Mesendoderm (in vitro differentiated cells): ENCODE results near the gene CSRP3.

Source experiments
- DNase-seq: peaks from one replicate; pipeline ENCODE4 v3.0.0; 2013
- H2AK5ac ChIP-seq: 2 replicates; pipeline ENCODE4 v1.6.1; 2013; ENCODE audit warnings: low read length, inconsistent platforms
- H2BK120ac ChIP-seq: 2 replicates; pipeline ENCODE4 v1.6.1; 2013; ENCODE audit warnings: low read depth, mild to moderate bottlenecking, low read length, moderate library complexity, mixed read lengths
- H2BK15ac ChIP-seq: replicated peaks from 2 replicates; pipeline ENCODE4 v1.6.1; 2013; ENCODE audit warnings: low read depth, mild to moderate bottlenecking, moderate library complexity
- H2BK5ac ChIP-seq: 2 replicates; pipeline ENCODE4 v1.6.1; 2013; ENCODE audit warnings: low read length, inconsistent platforms
- H3K18ac ChIP-seq: 2 replicates; pipeline ENCODE4 v1.6.1; 2013; ENCODE audit warnings: mild to moderate bottlenecking, low read length, mixed read lengths
- H3K23ac ChIP-seq: one replicate; pipeline ENCODE4 v1.6.1; 2013; ENCODE audit warnings: low read length
- H3K27ac ChIP-seq: 2 replicates; pipeline ENCODE4 v1.5.1; 2013; ENCODE audit warnings: low read depth, mild to moderate bottlenecking, inconsistent platforms, low read length, moderate library complexity
- H3K27me3 ChIP-seq: 2 replicates; pipeline ENCODE4 v1.6.1; 2013; ENCODE audit warnings: low read length, control low read depth, mild to moderate bottlenecking, inconsistent platforms; ENCODE audit not compliant: insufficient read depth, poor library complexity
- H3K36me3 ChIP-seq: 2 replicates; pipeline ENCODE4 v1.6.1; 2013; ENCODE audit warnings: low read length, inconsistent platforms; ENCODE audit not compliant: control insufficient read depth, insufficient read depth
- H3K4ac ChIP-seq: one replicate; pipeline ENCODE4 v1.6.1; 2013; ENCODE audit warnings: low read depth, mild to moderate bottlenecking, low read length, moderate library complexity
- H3K4me1 ChIP-seq: 2 replicates; pipeline ENCODE4 v1.6.1; 2013; ENCODE audit warnings: low read depth, low read length, inconsistent platforms; ENCODE audit not compliant: control insufficient read depth
- H3K4me2 ChIP-seq: 2 replicates; pipeline ENCODE4 v1.6.1; 2013; ENCODE audit warnings: low read length
- H3K4me3 ChIP-seq: 2 replicates; pipeline ENCODE4 v1.5.1; 2013; ENCODE audit warnings: mild to moderate bottlenecking, low read length
- H3K56ac ChIP-seq: one replicate; pipeline ENCODE4 v1.6.1; 2013; ENCODE audit warnings: low read length
- H3K79me1 ChIP-seq: 2 replicates; pipeline ENCODE4 v1.6.1; 2013; ENCODE audit warnings: low read length, inconsistent platforms
- H3K79me2 ChIP-seq: 2 replicates; pipeline ENCODE4 v1.6.1; 2013; ENCODE audit warnings: mild to moderate bottlenecking, low read length; ENCODE audit not compliant: control insufficient read depth, insufficient read depth
- H3K9ac ChIP-seq: 2 replicates; pipeline ENCODE4 v1.6.1; 2013; ENCODE audit warnings: low read length, inconsistent platforms
- H4K5ac ChIP-seq: one replicate; pipeline ENCODE4 v1.6.1; 2013; ENCODE audit warnings: low read length
- H4K8ac ChIP-seq: one replicate; pipeline ENCODE4 v1.6.1; 2013; ENCODE audit warnings: low read depth, mild to moderate bottlenecking, control low read depth, low read length, moderate library complexity
- WGBS: extraction: QIAGEN DNeasy Blood & Tissue Kit; methylation state at CpG from one replicate; pipeline ENCODE4 v1.1.7; 2013; ENCODE audit warnings: low lambda C conversion rate, missing lambda C conversion rate; ENCODE audit not compliant: insufficient coverage; ENCODE audit errors: extremely low coverage; 5-methylcytosine and 5-hydroxymethylcytosine counted together

Gene CSRP3

DNA sequence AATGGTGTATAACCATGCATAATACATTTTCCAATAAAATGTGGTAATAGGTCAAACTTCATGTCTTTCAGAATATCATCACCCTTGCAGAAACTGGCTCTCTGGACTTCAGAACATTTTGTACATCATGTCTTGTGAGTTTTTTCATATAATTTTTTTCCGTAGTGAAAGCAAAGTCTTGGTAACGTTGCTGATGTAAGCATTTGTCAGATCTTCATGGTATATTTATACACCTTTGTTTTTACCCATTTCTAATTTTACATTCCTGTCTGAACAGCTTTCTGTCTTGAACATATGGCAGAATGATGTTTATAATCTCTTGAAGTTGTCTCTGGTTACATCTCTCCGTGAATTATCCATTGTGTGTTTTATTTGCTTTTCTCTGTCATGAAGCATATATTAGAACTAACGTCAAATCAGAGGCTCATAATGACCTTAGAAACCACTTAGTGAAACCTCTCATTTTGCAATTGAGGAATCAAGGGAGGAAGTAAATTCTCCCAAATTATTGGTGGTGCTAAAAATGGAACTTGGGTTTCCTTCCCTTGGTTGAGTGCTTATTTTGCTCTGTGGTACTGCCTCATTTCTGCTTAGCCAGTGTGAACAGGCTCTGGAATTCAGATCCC, 37.4 kb downstream of the CSRP3 start:
- Histone ChIP-seq H3K4me2 (no peak overlapping the region), H3K4me1 (no peaks in the 10 kb centered on the region)
- WGBS: no CpG with 5 or more reads among the region's 4 CpGs

DNA sequence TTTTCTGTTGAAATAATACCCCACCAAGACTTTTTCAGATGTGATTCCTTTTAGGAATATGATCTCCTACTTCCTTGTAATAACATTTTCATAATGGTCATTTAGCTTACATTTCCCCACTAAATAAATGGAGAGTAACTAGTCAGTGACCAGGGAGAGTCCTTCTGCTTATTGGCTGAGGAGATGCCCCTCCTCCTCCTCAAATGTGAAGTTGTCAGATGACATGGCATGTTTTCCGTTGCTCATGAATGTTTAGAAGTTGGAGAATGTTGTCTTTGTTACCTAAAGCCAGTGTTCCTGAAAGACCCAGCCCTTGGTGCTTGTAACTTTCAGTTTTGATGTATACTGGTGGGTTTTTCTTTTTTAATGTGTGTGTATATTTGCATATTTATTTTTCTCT, 38.2 kb downstream of the CSRP3 start:
- Histone ChIP-seq H3K56ac (no peak overlapping the region), H3K36me3 (no peaks in the 10 kb centered on the region), H3K18ac (no peak overlapping the region), H3K9ac (no peak overlapping the region), H3K27me3 (no peaks in the 10 kb centered on the region), H4K8ac (no peak overlapping the region), H3K4me1 (no peaks in the 10 kb centered on the region), H3K4me2 (no peak overlapping the region), H2BK15ac (no peak overlapping the region), H4K5ac (no peak overlapping the region), H3K23ac (no peak overlapping the region), H3K79me1 (no peaks in the 10 kb centered on the region), H2BK5ac (no peak overlapping the region), H2AK5ac (no peak overlapping the region), H3K27ac (no peak overlapping the region), H3K4ac (no peak overlapping the region), H3K79me2 (no peaks in the 10 kb centered on the region), H3K4me3 (no peak overlapping the region), H2BK120ac (no peak overlapping the region)
- peak; percentile 28 for DNase-seq
- WGBS: no CpG with 5 or more reads among the region's 1 CpG

More for the DNA sequence above, 37.4 kb downstream of the CSRP3 start:
- Histone ChIP-seq H3K79me1 (no peaks in the 10 kb centered on the region), H3K9ac (no peak overlapping the region), H3K79me2 (no peaks in the 10 kb centered on the region), H3K27ac (no peak overlapping the region), H3K36me3 (no peaks in the 10 kb centered on the region), H3K4me3 (no peak overlapping the region), H2AK5ac (no peak overlapping the region), H3K18ac (no peak overlapping the region), H4K5ac (no peak overlapping the region), H2BK120ac (no peak overlapping the region), H2BK5ac (no peak overlapping the region), H2BK15ac (no peak overlapping the region), H3K27me3 (no peaks in the 10 kb centered on the region), H4K8ac (no peak overlapping the region), H3K23ac (no peak overlapping the region), H3K56ac (no peak overlapping the region), H3K4ac (no peak overlapping the region)
- DNase-seq: no peak

DNA sequence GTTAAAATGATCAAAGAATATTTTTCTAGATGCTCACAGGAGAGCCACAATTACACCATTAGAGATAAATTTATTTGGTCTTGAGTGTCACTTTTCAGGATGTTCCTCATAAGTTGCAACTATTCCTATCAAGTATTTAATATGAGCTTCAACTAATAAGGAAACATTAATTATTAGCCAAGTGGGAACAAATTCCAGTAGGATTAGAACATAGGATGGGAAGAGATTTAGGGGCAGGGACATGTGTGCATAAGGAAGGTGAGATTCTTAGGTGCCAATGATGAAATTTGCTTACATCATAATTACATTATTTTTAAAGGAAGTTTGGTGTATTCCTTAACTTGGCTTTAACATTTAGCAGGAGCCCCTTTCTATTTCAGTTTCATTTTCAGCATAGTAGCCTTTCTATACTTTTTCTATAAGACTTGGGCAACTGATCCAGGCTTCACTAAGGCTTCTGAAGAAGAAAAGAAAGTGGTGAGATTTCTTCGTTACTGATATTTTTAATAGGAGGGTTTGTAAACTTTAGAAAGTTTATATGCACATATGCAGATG, 38.8 kb downstream of the CSRP3 start:
- Histone ChIP-seq H3K9ac (no peak overlapping the region), H3K79me2 (no peaks in the 10 kb centered on the region), H3K4me1 (no peaks in the 10 kb centered on the region), H4K5ac (no peak overlapping the region), H3K27me3 (no peaks in the 10 kb centered on the region), H3K4me3 (no peak overlapping the region), H3K27ac (no peak overlapping the region), H2AK5ac (no peak overlapping the region), H2BK5ac (no peak overlapping the region), H3K18ac (no peak overlapping the region), H3K56ac (no peak overlapping the region), H2BK15ac (no peak overlapping the region), H4K8ac (no peak overlapping the region), H3K79me1 (no peaks in the 10 kb centered on the region), H3K4ac (no peak overlapping the region), H2BK120ac (no peak overlapping the region), H3K36me3 (no peaks in the 10 kb centered on the region), H3K23ac (no peak overlapping the region), H3K4me2 (no peak overlapping the region)
- no CpG with 5 or more reads among the region's 1 CpG for WGBS
- DNase-seq: no peak

DNA sequence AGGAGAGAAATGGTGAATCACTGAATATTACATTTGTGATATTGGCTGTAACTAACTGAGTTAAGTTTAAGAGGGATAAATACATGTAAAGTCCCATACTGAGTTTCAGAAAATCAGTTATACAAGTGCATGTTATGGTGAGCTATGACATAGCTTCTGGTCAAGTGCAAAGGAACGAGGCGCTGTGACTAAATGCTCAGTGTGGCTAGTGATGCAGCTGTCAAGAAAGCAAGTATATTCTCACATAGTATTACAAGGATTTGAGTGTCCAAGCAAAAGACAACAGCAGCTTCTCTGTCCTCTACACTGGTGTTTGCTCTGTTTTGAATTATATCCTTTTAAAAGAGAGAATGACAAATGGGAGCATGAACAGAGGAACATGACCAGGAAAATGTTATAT, 40.1 kb downstream of the CSRP3 start:
- H3K9ac ChIP-seq: no peak overlapping the region
- no peak overlapping the region for H2AK5ac ChIP-seq
- no peaks in the 10 kb centered on the region for H3K79me1 ChIP-seq
- no CpG with 5 or more reads among the region's 2 CpGs for WGBS
- H3K27ac ChIP-seq: no peak overlapping the region
- no peak overlapping the region for H3K18ac ChIP-seq
- no peak overlapping the region for H4K5ac ChIP-seq
- no peak overlapping the region for H3K4me3 ChIP-seq
- no peaks in the 10 kb centered on the region for H3K36me3 ChIP-seq
- no peaks in the 10 kb centered on the region for H3K4me1 ChIP-seq
- no peak overlapping the region for H4K8ac ChIP-seq
- H3K79me2 ChIP-seq: no peaks in the 10 kb centered on the region
- DNase-seq: no peak
- H3K27me3 ChIP-seq: no peaks in the 10 kb centered on the region
- H3K56ac ChIP-seq: no peak overlapping the region
- no peak overlapping the region for H2BK15ac ChIP-seq
- H2BK5ac ChIP-seq: no peak overlapping the region
- no peak overlapping the region for H2BK120ac ChIP-seq
- H3K23ac ChIP-seq: no peak overlapping the region
- no peak overlapping the region for H3K4me2 ChIP-seq
- H3K4ac ChIP-seq: no peak overlapping the region

DNA sequence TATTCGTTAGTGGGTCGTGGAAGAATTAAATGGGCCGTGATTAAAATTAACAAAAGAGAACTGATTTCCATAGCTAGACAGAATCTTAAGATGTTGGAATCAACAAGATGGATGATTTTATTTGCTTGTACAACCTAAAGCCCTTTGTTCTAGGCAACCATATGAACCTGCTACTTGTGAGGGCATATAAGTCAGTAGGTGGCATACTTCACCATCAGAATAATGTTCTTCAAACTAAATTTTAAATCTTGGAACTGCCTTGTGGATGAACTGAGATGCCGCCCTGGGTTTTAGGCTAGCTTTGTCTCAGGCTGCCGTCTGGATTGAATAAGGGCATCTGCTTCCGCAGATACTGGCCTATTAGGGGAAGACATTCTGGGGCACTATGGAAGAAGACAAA, 40.9 kb downstream of the CSRP3 start:
- no peak overlapping the region for H4K5ac ChIP-seq
- H3K18ac ChIP-seq: no peak overlapping the region
- H3K9ac ChIP-seq: no peak overlapping the region
- peak; percentile 7 for DNase-seq
- H3K27me3 ChIP-seq: no peaks in the 10 kb centered on the region
- H3K36me3 ChIP-seq: no peaks in the 10 kb centered on the region
- H3K56ac ChIP-seq: no peak overlapping the region
- WGBS: 100% methylated on average over 1 of the region's 6 CpGs
- H3K79me1 ChIP-seq: no peaks in the 10 kb centered on the region
- no peak overlapping the region for H3K27ac ChIP-seq
- H3K4me2 ChIP-seq: no peak overlapping the region
- no peak overlapping the region for H2AK5ac ChIP-seq
- H3K4ac ChIP-seq: no peak overlapping the region
- H2BK5ac ChIP-seq: no peak overlapping the region
- H3K79me2 ChIP-seq: no peaks in the 10 kb centered on the region
- H4K8ac ChIP-seq: no peak overlapping the region
- no peak overlapping the region for H3K23ac ChIP-seq
- no peak overlapping the region for H2BK15ac ChIP-seq
- H3K4me3 ChIP-seq: no peak overlapping the region
- H2BK120ac ChIP-seq: no peak overlapping the region
- no peaks in the 10 kb centered on the region for H3K4me1 ChIP-seq

DNA sequence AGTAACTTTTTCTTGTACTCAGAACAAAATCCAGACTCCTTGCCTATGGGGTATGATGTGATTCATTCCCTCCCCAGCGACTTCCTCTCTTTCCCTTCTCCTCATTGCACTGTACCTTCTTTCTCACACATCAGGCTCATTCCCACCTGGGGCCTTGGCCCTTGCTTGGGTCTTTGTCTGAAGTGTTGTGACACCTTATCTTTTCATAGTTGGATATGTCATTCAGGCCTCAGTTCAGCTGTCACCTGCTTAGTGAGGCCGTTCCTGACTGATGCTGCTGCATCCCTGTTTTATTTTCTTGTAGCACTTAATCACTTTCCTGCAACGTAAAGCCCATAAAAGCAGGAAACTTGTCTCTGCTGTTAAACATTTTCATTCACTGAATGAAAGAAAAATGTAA, 44.9 kb downstream of the CSRP3 start:
- H3K23ac ChIP-seq: no peak overlapping the region
- no peak overlapping the region for H3K4me3 ChIP-seq
- H3K27me3 ChIP-seq: no peaks in the 10 kb centered on the region
- H4K8ac ChIP-seq: no peak overlapping the region
- H3K27ac ChIP-seq: no peak overlapping the region
- H4K5ac ChIP-seq: no peak overlapping the region
- no peak overlapping the region for H2BK5ac ChIP-seq
- DNase-seq: no peak
- H3K79me1 ChIP-seq: no peaks in the 10 kb centered on the region
- no peak overlapping the region for H3K9ac ChIP-seq
- H3K4ac ChIP-seq: no peak overlapping the region
- H2BK120ac ChIP-seq: no peak overlapping the region
- no peak overlapping the region for H3K18ac ChIP-seq
- no peaks in the 10 kb centered on the region for H3K4me1 ChIP-seq
- no peak overlapping the region for H3K4me2 ChIP-seq
- no peak overlapping the region for H2AK5ac ChIP-seq
- no peak overlapping the region for H2BK15ac ChIP-seq
- no peaks in the 10 kb centered on the region for H3K36me3 ChIP-seq
- no peak overlapping the region for H3K56ac ChIP-seq
- no CpG with 5 or more reads among the region's 3 CpGs for whole genome bisulfite sequencing
- H3K79me2 ChIP-seq: no peaks in the 10 kb centered on the region
